Ammon's horn (tissue), 1 donor: Measurements from ENCODE around the gene SEMA4A.
"Not testable (repeated sequence)": the region's sequence is repeated elsewhere in the genome, so short reads cannot be mapped to it uniquely, and the experiment has no call there.

Experiments
- DNase-seq: peaks from one replicate; pipeline ENCODE4 v3.0.0-alpha.2; 2016; ENCODE audit warnings: low spot score

SEMA4A gene

DNA sequence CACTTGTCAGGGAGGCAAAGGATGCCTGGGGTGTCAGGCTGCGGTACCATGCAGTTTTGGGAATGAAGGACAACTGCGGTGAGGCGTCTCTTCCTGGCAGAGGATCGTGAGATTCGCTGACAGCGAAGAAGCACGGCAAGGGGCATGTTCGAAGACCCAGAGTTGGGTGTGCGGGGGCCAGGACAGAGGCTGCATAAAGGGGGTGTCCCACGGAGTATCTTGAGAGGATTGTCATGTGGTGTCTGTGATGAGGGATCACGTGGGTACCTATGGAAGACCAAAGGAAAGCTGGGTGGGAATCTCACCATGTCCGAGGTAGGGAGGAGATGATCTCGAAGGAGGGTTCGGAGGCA, 40.9 kb downstream of the SEMA4A start:
- DNase-seq: no peak

DNA sequence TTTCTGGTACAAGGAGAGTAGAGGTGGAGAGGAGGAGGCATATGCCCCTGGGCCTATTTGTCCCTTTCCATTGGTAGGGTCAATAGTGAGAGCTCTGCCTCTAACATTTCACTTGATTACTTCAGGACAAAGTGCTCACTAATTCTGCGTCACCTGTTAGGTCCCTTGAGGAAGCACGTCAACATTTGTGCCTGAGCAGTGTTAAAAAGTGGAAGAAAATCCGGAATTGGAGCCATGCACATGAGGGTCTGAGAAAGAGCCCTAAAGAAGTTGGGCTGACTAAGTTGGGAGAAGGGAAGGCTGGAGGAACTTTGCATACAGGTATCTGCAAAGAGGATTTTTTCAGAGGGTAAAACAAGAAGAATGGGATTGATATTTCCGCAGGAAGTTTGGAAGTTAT, 42.5 kb downstream of the SEMA4A start:
- DNase-seq: no peak

DNA sequence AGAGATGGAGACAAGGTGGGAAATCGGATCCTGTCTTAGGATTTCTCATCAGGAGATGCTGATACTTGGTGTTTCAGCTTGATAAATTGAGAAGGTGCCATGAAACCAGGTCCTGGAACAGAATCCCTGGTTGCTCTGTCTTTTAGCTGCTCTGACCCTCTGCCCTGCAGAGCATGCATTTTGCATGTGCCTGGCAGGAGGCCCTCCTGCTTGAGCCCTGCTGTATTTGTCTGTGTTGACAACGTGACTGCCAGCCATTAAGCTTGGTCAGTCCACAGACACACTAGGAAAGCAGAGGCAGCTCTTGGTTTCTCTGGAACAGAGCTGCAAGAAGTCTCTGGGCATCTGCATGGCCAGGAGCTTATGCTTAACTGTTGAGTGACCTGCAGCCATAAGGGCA, 43.1 kb downstream of the SEMA4A start:
- DNase-seq: no peak

DNA sequence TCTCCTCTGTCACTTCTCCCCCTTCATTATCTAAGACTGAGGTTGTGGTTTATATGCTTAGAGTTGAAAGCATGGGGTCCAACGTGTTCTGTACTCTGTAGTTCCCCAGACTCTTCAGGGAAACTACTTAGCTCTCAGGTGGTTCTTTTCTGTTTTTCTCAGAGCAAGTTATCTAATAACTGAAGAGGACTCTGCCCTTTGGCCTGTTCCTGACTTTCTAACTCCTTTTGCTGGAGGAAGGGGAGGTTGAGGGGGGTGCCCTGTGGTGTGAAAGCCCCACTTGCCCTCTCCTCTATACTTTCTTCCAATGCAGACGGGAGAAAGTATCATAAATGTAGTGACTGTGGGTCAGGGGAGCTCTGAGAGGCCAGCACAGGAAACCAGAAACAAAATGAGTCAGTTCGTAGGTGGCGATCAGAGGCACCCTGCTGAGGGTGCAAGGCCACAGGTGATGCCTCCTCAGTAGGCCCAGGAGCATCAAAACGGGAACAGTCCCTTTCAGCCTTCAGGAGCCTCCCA, 45.5 kb downstream of the SEMA4A start:
- DNase-seq: no peak

DNA sequence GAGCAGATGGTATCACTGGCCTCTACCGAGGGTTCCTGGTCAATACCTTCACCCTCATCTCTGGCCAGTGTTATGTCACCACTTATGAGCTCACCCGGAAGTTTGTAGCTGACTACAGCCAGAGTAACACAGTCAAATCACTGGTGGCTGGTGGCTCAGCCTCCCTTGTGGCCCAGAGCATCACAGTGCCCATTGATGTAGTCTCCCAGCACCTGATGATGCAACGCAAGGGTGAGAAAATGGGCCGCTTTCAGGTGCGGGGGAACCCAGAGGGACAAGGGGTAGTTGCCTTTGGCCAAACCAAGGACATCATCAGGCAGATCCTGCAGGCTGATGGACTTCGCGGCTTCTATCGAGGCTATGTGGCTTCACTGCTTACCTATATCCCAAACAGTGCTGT, 46.7 kb downstream of the SEMA4A start:
- no peak for DNase-seq

DNA sequence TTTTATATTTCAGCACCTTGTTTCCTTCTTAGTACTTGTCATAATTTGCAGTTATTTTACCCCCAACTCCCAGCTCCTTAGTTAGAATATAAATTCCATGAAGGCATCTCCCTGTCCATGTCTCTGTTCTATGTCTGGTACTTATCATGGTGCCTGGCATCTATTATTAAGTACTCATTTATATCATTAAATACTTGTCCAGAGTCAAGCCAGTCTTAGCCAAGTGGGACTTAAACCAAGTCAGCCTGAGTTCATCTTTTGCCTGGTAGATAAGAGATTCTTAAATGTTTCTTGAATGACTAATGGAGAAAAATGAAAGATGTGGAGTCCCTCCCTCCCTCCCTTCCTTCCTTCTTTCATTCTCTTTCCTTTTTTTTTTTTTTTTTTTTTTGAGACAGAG, 49.9 kb downstream of the SEMA4A start:
- no peak for DNase-seq

DNA sequence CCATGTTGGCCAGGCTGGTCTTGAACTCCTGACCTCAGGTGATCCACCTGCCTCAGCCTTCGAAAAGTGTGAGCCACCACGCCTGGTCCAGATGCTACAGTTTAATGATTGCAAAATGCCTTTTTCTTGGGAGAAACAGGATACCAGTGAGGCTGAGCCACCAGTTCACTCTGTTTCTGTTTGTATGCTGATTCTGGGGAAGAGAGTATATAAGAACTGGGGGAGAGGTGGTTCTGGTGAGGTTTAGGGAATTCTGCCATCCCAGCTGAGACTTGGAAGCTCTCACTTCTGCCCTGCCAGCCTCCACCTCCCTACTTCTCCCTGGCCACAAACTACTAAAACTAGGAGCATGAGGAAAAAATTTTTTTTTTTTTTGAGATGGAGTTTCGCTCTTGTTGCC, 51.3 kb downstream of the SEMA4A start:
- no peak for DNase-seq

DNA sequence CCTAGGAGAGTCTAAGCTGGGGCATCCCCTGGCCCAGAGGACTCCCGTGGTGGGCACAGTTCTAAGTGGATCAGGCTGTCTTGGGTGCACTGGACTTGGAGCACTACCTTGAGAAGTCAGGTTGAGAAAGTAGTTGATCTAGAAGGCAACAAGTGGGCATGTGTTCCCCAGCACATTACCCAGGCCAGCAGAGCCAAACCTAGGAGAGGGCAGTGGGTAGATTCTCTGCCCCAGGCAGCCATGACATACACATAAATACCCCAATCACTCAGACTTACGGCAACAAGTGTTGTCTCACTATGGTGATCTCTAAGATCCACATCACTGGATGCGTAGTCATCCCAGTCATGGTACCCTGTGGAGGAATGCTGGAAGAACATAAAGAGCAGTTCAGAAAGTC, 57.9 kb downstream of the SEMA4A start:
- no peak for DNase-seq

DNA sequence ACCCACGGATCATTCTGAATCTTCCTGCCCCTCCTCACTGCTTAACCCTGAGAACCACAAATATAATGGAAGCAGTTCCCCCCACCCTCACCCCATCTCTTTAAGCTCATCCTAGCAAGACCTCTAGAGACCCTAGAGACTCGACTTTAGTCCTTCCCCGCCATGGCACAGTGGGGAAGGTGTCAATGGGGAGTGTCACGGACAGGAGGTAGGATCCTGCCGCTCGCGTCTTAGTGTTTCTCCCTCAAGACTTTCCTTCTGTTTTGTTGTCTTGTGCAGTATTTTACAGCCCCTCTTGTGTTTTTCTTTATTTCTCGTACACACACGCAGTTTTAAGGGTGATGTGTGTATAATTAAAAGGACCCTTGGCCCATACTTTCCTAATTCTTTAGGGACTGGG, 58.7 kb downstream of the SEMA4A start:
- DNase-seq: no peak

DNA sequence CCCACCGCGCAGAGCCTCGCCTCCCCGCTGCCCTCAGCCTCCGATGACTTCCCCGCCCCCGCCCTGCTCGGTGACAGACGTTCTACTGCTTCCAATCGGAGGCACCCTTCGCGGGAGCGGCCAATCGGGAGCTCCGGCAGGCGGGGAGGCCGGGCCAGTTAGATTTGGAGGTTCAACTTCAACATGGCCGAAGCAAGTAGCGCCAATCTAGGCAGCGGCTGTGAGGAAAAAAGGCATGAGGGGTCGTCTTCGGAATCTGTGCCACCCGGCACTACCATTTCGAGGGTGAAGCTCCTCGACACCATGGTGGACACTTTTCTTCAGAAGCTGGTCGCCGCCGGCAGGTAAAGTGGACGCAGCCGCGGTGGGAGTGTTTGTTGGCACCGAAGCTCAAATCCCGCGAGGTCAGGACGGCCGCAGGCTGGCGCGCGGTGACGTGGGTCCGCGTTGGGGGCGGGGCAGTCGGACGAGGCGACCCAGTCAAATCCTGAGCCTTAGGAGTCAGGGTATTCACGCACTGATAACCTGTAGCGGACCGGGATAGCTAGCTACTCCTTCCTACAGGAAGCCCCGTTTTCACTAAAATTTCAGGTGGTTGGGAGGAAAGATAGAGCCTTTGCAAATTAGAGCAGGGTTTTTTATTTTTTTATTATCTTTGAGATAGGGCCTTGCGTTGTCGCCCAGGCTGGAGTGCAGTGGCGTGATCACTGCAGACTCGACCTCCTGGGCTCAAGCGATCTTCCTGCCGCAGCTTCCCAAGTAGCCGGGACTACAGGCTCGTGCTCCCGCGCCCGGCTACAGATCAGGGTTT, 59.7 kb downstream of the SEMA4A start, which contains the start of gene PMF1:
Gene PMF1 (plus strand): TSS at position 175 of the 811 bp plus-strand sequence. CDS start 9 bp downstream, at position 184.
- peak; percentile 98 for DNase-seq

DNA sequence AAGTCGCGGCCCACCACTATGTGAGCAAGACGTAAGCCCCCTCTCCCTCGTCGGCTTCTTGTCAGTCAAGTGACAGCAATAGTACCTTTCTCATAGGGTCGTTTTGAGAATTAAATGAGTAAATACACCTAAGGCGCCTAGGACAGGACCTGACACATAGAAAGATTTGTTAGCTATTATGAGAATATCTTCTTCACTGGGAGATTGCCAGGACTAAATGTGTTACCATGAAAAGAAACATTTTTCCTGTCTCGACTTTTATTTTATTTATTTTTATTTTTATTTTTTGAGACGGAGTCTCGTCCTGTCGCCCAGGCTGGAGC, 60.2 kb downstream of the SEMA4A start:
- no peak for DNase-seq

DNA sequence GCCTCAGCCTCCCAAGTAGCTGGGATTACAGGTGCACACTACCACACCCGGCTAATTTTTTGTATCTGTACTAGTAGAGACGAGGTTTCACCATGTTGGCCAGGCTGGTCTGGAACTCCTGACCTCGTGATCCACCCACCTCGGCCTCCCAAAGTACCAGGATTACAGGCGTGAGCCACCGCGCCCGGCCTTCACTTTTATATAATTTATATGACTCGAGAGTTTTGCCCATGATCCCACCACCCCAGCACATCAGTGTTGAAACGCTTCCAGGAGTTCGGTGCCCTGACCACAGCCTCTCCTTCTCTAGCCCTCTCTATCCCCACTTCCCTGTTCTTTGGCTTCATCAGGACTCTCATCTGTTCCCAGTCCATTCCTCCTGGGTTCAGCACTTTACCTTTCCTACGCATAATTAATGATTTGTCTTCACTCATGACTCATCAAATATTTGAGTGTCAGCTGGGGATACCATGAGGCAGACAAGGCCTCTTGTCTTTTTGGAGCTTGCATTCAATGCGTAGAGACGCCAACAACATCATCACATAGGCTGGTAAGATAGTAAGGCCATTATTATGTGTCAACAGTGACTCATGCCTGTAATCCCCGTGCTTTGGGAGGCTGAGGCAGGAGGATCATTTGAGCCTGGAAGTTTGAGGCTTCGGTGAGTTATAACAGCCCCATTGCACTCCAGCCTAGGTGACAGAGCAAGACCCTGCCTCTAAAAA, 60.8 kb downstream of the SEMA4A start:
- no peak for DNase-seq

DNA sequence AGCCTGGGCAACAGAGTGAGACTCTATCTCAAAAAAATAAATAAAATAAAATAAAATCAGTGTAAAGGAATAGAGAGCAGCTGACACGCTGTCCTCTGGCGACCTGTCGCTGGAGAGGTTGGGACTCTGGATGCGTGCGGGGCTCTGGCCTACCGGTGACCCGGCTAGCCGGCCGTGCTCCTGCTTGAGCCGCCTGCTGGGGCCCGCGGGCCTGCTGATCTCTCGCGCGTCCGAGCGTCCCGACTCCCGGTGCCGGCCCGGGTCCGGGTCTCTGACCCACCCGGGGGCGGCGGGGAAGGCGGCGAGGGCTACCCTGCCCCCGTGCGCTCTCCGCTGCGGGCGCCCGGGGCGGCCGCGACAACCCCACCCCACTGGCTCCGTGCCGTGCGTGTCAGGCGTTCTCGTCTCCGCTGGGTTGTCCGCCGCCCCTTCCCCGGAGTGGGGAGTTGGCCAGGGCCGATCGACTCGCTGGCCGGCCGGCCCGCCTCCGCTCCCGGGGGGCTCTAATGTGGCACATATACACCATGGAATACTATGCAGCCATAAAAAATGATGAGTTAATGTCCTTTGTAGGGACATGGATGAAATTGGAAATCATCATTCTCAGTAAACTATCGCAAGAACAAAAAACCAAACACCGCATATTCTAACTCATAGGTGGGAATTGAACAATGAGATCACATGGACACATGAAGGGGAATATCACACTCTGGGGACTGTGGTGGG, 63.1 kb downstream of the SEMA4A start:
- DNase-seq: not testable (repeated sequence)

DNA sequence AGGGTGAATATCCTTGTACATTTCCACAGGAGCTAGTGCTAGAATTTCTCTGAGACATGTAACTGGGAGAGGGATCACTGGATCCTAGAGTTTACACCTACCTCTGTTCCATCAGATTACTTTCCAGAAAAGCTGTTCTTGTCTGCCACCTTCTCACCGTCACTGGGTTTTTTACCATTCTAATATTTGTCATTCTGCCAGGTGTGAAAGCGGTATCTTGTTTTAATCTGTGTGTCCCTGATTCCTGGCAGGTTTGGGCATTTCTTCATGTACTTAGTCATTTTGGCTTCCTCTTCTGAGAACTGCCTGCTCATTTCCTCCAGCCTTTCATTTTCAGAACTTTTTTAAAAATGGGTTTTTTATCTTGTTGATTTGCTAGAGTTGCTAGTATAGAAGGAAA, 64.5 kb downstream of the SEMA4A start:
- DNase-seq: no peak

DNA sequence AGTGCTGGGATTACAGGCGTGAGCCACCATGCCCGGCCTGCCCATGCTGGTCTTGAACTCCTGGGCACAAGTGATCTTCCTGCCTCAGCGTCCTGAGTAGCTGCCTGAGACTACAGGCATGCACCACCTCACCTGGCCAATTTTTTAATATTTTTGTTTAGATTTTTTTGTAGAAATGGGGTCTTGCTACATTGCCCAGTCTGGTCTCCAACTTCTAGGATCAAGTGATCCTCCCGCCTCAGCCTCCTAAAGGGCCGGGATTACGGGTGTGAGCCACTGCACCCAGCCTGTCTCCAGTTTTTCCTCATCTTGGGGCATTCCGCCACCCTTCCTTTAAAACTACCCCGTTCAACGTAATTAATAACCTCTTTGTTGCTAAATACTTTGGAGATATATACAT, 66.8 kb downstream of the SEMA4A start:
- no peak for DNase-seq

DNA sequence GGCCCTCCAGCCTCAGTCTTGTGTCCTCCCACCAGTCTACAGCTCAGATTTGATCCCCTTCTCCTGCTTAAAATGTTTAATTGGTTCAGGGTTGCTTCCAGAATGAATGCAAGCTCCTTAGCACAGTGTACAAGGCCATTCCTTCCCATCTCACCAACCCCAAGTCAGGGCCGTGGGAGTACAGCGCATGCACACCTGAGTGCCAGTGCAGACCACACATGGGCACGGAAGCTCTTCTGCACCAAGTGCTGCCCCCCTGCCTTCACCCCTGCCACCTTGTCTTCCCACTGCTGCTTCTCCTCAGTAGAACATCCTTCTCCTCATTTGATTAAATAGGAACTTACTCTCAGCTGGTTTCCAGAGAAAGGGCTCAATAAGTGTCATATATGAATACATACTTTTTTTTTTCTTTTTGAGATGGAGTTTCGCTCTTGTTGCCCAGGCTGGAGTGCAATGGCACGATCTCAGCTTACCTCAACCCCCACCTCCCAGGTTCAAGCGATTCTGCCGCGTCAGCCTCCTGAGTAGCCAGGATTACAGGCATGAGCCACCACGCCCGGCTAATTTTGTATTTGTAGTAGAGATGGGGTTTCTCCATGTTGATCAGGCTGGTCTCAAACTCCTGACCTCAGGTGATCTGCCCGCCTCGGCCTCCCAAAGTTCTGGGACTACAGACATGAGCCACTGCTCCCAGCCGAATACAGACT, 68.8 kb downstream of the SEMA4A start:
- no peak for DNase-seq

DNA sequence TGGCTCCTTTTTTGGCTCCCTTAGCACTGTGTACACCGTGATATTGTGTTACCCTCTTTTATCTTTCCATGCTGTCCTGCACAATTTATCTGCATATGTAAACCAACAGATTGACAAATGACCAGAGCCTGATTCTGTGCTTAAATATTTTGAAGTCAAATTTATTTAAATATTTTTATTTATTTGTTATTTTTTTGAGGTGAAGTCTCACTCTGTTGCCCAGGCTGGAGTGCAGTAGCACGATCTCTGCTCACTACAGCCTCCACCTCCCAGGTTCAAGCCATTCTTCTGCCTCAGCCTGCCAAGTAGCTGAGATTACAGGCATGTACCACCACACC, 72.3 kb downstream of the SEMA4A start:
- no peak for DNase-seq

DNA sequence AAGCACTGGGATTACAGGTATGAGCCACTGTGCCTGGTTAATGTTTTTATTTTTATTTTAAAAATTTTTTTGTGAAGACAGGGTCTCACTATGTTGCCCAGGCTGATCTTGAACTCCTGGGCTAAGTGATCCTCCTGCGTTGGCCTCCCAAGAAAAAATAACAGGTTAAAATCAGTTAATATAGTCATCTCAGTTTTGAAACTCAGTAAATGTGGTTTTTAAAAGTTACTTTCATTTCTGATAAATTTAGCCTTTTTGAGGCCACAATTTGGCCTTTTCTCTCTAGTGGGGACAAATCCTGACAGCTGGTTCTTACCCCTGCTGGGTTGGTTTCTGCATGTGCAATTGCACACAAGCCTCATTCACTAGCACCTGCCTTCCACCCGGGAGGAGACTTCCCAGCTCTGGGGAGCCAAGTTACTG, 72.7 kb downstream of the SEMA4A start:
- DNase-seq: no peak

DNA sequence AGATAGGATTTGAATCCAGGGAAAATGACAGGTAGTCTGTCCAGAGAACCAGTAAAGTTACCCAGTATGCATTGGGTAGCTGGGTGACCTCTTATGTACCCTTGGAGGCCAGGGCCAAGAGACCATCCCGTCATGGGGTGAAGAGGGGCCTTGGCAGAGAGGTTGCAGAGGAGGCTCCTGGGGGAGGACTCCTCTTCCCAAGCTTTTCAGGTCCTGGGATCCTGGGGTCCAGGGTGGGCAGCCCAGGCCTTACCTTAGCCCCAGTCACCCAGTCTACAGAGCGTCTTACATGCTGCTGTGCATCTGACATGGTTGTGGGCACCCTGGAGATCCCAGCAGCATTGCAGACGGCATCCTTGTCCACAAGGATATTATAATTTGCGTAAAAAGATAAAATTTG, 73.4 kb downstream of the SEMA4A start:
- DNase-seq: no peak
